ENCODE results near the gene CHST15.

Gene CHST15

GRCh38 chr10:124012991-124013390, 80.4 kb downstream of the CHST15 start:
- no peak overlapping the region for H3K4me3 ChIP-seq (ENCODE audit: control insufficient read depth, low read depth, low read length)
- no peak for TF ChIP-seq CTCF (IDR thresholded peaks at IDR 0.05; ENCODE audit: control insufficient read depth, insufficient read depth, low read depth, low read length, missing control alignments)
- no peak for DNase-seq (ENCODE audit: low read depth)

- no peak for DNase-seq (ENCODE audit: low read depth)
- H3K4me3 ChIP-seq (ENCODE audit: control insufficient read depth, low read depth, low read length): no peak overlapping the region
- TF ChIP-seq CTCF (IDR thresholded peaks at IDR 0.05; ENCODE audit: control insufficient read depth, insufficient read depth, low read depth, low read length, missing control alignments): no peak
Measured at GRCh38 chr10:124012583-124012982, 80.8 kb downstream of the CHST15 start.

GRCh38 chr10:124012066-124012465, 81.3 kb downstream of the CHST15 start:
- no peak for DNase-seq (ENCODE audit: low read depth)
- no peak overlapping the region for H3K4me3 ChIP-seq (ENCODE audit: control insufficient read depth, low read depth, low read length)
- no peak for TF ChIP-seq CTCF (IDR thresholded peaks at IDR 0.05; ENCODE audit: control insufficient read depth, insufficient read depth, low read depth, low read length, missing control alignments)

- DNase-seq (ENCODE audit: low read depth): no peak
- no peak for TF ChIP-seq CTCF (IDR thresholded peaks at IDR 0.05; ENCODE audit: control insufficient read depth, insufficient read depth, low read depth, low read length, missing control alignments)
Measured at GRCh38 chr10:124011464-124011863, 81.9 kb downstream of the CHST15 start.

GRCh38 chr10:124010563-124011131, 82.8 kb downstream of the CHST15 start:
- no peak for TF ChIP-seq CTCF (IDR thresholded peaks at IDR 0.05; ENCODE audit: control insufficient read depth, insufficient read depth, low read depth, low read length, missing control alignments)
- DNase-seq (ENCODE audit: low read depth): no peak
- H3K4me3 ChIP-seq (ENCODE audit: control insufficient read depth, low read depth, low read length): no peak overlapping the region

More at GRCh38 chr10:124011464-124011863, 81.9 kb downstream of the CHST15 start:
- no peak overlapping the region for H3K4me3 ChIP-seq (ENCODE audit: control insufficient read depth, low read depth, low read length)

GRCh38 chr10:124010024-124010423, 83.4 kb downstream of the CHST15 start:
- no peak for DNase-seq (ENCODE audit: low read depth)
- no peak for TF ChIP-seq CTCF (IDR thresholded peaks at IDR 0.05; ENCODE audit: control insufficient read depth, insufficient read depth, low read depth, low read length, missing control alignments)
- H3K4me3 ChIP-seq (ENCODE audit: control insufficient read depth, low read depth, low read length): no peak overlapping the region
